ENCODE data around the gene CD37.
"Not testable (repeated sequence)": the region's sequence is repeated elsewhere in the genome, so short reads cannot be mapped to it uniquely, and the experiment has no call there.

Gene CD37

DNA sequence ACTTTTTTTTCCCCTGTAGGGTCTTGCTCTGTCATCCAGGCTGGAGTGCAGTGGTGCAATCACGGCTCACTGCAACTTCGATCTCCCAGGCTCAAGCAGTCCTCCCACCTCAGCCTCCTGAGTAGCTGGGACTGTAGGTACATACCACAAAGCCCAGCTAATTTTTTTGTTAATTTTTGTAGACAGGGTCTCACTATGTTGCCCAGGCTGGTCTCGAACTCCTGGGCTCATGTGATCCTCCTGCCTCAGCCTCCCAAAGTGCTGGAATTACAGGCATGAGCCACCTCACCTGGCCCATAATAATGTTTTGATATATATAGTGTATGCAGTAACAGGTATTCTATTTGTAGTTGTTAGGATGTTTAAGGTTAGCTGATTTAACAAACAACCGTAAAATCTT, 4.0 kb upstream of the CD37 start:
- not testable (repeated sequence) for DNase-seq

GRCh38 chr19:49331616-49332055, 3.6 kb upstream of the CD37 start:
- no peak for DNase-seq

DNA sequence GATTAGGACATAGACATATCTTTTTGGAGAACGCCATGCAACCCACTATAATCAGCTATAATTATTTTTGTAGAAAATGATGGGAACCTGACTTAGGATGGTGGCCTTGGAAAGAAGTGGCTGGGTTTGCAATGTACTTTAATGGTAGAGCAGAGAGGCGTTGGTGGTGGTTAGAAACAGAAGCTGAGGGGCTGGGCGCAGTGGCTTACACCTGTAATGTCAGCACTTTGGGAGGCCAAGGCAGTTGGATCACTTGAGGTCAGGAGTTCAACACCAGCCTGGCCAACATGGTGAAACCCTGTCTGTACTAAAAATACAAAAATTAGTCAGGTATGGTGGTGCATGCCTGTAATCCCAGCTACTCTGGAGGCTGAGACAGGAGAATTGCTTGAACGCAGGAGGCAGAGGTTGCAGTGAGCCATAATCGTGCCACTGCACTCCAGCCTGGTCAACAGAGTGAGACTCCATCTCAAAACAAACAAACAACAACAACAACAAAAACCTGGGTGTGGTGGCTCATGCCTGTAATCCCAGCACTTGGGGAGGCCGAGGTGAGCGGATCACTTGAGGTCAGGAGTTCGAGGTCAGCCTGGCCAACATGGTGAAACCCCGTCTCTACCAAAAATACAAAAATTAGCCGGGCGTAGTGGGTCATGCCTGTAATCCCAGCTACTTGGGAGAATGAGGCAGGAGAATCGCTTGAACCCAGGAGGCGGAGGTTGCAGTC, 2.4 kb upstream of the CD37 start:
- not testable (repeated sequence) for DNase-seq

- DNase-seq, result no peak
Observed at GRCh38 chr19:49333418-49333805, 1.8 kb upstream of the CD37 start.

DNA sequence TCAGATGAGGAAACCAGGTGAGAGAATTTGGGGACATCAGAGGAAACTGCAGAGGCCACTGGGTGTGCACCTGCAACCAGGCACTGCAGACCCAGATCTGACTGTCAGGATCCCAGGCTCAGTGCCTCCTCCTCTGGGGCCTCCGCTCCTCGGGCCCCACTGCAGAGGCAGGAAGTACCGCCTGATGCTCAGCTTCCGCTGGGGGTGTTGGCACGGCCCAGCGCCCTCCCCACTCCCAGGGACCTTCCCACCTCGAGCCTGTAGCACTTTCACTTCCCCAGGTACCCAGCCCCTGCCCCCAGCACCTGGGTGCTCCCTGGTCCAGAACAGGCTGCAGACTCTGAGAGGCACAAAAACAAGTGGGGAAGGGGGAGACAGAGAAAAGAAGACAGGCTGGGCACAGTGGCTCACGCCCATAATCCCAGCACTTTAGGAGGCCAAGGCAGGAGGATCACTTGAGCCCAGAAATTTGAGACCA, 1.4 kb upstream of the CD37 start:
- no peak for DNase-seq

DNA sequence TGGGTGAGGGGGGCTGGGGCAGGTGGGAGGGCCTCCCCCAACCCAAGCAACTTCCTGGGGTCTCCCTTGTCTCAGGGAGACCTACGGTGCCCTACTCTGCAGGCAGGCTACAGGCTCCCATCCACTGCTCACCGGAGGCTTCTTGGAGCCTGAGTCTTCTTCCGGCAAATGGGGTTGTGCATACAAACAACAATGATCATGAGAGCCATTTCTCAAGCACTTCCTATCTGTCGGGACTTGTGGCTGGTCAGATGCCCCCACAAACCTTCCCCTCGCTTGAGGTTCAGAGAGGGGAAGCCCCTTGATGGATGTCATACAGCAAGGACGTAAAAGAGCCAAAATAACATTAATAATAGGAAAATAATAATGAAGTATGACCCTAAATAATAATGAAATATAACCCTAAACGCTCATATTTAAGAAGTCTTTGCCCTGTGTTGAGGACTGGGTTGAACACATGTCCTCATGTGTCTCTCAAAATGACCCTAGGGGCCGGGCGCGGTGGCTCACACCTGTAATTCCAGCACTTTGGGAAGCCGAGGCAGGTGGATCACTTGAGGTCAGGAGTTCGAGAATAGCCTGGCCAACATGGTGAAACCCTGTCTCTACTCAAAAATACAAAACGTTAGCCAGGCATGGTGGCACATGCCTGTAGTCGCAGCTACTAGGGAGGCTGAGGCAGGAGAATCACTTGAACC, 727 bp downstream of the CD37 start:
- no peak for DNase-seq

GRCh38 chr19:49336482-49337266, 1.5 kb downstream of the CD37 start:
- DNase-seq, result no peak

- no peak for DNase-seq
Observed at GRCh38 chr19:49337267-49338022, 2.2 kb downstream of the CD37 start.

DNA sequence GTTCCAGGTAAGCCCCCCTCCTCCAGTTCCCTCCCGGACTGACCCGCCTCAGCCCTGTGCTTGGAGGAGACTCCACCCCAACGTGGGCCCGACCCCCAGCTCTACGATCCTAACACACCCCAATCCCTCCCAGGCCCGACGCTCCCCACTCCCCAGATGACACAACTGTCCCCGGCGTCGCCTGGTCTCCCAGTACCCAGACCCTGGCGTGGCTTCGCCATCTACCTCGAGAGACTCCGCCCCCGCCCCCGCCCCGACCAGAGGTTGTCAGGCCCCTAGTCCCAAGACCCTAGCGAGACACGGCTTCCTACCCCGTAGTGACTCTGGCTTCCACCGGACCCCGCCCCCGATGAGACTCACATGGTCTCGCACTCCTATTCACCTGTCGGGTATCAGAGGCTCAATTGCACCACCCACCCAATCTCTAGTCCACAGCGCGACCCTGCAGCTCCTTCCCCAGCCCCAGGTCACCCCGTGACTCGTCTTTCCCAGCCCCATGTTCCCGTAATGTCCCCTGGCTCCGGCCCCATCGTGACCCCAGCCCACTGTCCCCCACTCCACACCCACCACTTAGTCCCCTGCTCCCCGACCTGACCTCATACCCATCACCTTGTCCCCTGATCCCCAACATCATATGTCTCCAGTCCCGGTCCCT, 2.9 kb downstream of the CD37 start:
- DNase-seq, result no peak

DNA sequence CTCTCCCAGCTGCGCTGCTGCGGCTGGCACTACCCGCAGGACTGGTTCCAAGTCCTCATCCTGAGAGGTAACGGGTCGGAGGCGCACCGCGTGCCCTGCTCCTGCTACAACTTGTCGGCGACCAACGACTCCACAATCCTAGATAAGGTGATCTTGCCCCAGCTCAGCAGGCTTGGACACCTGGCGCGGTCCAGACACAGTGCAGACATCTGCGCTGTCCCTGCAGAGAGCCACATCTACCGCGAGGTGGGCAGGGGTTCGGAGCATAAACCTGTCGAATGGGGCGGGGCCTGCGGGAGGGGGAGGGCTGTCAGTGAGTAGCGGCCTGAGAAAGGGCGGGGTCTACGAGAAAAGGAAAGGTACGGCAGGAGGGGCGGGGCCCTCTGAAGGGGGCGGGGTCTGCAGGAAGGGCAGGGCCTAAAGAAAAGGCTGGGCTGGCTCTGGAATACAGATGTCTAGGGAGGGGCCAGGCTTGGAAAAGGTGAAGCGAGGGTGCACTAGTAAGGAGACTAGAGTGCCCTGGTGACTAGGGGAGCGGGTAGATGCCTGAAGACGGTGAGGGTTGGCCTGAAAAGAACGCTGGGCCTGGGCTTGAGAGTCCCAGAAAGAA, 3.6 kb downstream of the CD37 start:
- DNase-seq, result no peak

GRCh38 chr19:49339301-49340068, 4.3 kb downstream of the CD37 start:
- no peak for DNase-seq

DNA sequence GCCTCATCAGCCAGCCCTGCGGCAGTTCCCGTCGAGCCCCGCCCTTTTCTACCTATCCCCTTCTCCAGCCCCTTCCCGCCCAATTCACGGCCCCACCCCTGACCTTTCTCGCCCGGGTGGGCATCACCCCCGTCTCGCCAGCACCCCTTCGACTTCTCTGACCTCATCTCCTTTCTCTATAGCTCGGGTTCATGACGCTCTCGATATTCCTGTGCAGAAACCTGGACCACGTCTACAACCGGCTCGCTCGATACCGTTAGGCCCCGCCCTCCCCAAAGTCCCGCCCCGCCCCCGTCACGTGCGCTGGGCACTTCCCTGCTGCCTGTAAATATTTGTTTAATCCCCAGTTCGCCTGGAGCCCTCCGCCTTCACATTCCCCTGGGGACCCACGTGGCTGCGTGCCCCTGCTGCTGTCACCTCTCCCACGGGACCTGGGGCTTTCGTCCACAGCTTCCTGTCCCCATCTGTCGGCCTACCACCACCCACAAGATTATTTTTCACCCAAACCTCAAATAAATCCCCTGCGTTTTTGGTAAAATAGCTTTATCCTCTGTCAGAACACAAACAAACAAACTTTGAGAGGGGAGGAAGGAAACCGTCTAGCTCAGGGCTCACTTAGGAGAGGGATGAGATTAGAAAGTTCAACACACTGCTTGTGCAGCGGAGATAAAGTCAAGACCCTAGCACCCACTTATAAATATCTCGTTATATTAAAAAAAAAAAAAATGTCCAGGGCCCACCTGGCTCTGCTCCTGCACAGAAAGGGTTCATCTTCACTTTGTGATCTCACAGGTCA, 5.1 kb downstream of the CD37 start:
- DNase-seq, result no peak

DNA sequence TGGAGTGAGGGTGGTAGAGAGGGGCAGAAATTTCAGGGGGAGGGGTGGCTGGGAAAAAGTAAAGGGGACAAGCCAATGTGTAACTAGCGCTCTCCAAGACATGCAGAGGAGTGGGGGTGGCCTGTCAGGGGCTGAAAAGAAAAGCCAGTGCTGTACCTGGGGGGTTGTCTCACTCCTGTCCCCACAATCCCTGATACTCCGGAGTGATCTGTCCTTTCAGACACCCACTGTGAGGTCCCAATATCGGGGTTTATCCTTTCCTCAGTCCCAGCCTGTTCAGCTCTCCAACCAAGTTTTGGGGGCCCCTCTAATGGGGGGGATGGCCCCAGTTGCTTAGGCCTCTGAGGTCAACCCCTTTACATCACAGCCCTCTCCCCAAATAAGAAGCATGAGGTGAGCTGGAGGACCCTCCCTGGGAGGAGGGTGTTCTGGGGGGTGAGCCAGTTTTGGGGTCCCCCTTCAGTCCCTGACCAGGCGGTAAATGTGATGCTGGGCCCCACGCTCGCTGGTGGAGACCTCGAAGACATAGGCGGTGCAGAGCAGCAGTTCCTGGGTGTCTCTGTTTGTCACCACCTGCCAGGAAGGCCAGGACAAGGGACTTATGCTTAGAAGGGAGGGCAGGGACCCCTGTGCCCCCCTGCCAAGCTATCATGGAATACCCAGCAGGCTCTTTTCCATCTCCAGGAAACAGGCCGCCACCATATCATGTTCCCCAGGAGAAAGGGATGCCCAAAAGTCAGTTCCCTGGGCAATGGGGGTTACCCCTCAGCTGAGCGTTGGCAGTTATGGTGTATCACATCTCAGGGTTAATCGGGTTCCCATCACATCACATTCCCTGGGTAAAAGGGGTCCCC, 5.9 kb downstream of the CD37 start:
- no peak for DNase-seq

- no peak for DNase-seq
Observed at GRCh38 chr19:49342291-49342721, 7.1 kb downstream of the CD37 start.

GRCh38 chr19:49343123-49343522, 7.9 kb downstream of the CD37 start:
- no peak for DNase-seq

DNA sequence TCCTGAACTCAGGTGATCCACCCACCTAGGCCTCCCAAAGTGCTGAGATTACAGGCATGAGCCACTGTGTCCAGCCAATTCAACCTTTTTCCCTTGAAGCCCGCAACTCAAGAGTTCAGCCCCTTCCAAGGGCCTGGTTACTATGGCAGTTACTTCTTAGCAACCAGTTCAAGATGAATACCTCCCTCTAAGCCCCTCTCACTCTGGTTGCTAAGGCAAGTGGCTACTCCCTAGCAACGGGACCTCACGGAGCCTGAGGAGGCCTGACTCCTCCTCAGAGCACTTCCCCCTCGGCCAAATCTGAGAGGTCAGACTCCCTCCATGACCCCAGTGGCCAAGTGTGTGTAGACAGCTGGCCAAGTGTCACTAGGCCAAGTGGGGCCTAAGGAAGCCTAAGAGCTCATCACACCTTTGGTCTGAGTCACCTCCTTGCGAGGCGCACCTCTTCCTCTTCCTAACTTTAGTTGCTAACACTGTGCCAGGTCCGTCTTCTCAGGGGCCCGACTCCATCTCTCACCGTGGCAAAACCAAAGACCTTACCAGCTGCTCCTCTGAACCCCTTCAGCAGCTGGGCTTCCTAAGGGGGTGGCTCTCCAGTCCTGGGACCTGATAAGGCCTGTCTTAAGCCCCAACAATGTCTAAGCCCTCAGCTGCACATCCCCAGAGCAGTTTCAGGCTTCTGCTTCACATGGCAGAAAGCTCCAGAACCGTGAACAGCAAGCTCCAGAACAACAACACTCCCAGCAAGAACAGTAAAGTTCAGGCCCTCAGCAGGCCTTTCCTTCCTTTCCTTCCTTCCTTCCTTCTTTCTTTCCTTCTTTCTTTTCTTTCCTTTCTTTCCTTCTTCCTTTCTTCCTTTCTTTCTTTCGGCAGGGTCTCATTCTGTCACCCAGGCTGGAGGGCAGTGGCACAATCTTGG, 9.6 kb downstream of the CD37 start:
- DNase-seq, result no peak

- no peak for DNase-seq
Observed at GRCh38 chr19:49347191-49347590, 12.0 kb downstream of the CD37 start.

GRCh38 chr19:49347835-49348234, 12.6 kb downstream of the CD37 start:
- no peak for DNase-seq

Data from DMS79 (cell line).